Measurements from ENCODE around the gene AVPR2.

DNA sequence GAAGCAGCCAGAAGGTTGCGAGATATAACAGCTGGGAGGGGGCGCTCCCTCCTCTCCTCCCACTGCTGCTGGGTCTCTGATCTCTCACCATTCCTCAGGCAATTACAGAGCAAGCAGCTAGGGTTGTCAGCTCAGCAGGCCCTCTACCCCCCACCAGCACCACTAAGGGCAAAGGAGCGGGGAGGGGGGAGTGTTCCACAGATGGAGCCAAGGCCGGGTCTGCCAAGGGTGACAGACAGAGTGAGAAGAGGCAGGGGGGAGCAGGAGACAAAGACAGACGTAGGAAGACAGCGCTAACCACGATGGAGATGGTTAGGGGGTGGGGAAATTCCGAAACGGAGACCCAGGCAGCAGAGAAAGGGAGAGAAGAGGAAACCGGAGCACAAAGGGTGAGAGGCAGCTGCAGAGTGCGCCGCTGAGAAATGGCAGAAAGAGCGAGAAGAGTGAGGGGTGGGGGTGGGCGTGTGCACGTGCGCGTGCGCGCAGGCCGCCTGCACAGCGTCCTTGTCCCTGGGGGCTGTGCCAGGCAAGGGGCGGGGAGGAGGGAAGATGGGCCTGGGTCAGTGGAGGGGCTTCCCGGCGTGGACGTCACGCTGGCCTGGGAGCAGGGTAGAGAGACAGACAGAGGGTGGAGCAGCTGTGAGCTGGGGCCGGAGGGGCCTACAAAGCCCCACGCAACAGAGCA lies 25.4 kb upstream of the AVPR2 start:
- TF ChIP-seq, protein P1, sequence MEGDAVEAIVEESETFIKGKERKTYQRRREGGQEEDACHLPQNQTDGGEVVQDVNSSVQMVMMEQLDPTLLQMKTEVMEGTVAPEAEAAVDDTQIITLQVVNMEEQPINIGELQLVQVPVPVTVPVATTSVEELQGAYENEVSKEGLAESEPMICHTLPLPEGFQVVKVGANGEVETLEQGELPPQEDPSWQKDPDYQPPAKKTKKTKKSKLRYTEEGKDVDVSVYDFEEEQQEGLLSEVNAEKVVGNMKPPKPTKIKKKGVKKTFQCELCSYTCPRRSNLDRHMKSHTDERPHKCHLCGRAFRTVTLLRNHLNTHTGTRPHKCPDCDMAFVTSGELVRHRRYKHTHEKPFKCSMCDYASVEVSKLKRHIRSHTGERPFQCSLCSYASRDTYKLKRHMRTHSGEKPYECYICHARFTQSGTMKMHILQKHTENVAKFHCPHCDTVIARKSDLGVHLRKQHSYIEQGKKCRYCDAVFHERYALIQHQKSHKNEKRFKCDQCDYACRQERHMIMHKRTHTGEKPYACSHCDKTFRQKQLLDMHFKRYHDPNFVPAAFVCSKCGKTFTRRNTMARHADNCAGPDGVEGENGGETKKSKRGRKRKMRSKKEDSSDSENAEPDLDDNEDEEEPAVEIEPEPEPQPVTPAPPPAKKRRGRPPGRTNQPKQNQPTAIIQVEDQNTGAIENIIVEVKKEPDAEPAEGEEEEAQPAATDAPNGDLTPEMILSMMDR (conservative IDR thresholded peaks at IDR 0.05; ENCODE audit: low read depth, low read length): no peak
- TF ChIP-seq EZH2 (IDR thresholded peaks at IDR 0.05; ENCODE audit: low read length, unreplicated experiment) (no peak), EZH2phosphoT487 (IDR thresholded peaks at IDR 0.05; ENCODE audit: borderline replicate concordance, low read length) (no peak)
